Lower lobe of right lung (tissue), 2 donors: ENCODE data around the gene DAAM1. TPM values are rescaled to one million over a fixed set of nuclear protein-coding genes. Genes with fewer than 3 reads are reported as not detected.

Experiments
- ATAC-seq, 2 donors: fragments of 200-7000 bp; cut with Tn5 transposase; one replicate each; pipeline ENCODE4 v1.9.1; 2020 to 2022; ENCODE audit warnings: mild to moderate bottlenecking in 2 of 2, moderate library complexity in 2 of 2
- DNase-seq: peaks from one replicate; pipeline ENCODE4 v3.0.0-alpha.2; 2020
- H3K27ac ChIP-seq: fragments of 200-600 bp; one replicate; pipeline ENCODE4 v1.8.0; 2022
- H3K27me3 ChIP-seq: fragments of 200-600 bp; one replicate; pipeline ENCODE4 v1.8.0; 2022; ENCODE audit warnings: low read depth
- H3K36me3 ChIP-seq: fragments of 200-600 bp; one replicate; pipeline ENCODE4 v1.8.0; 2022; ENCODE audit warnings: mild to moderate bottlenecking
- H3K4me1 ChIP-seq: fragments of 200-600 bp; one replicate; pipeline ENCODE4 v1.8.0; 2022
- H3K4me3 ChIP-seq: fragments of 200-600 bp; one replicate; pipeline ENCODE4 v1.8.0; 2022; ENCODE audit warnings: mild to moderate bottlenecking
- H3K9me3 ChIP-seq: fragments of 200-600 bp; one replicate; pipeline ENCODE4 v1.8.0; 2022
- CTCF ChIP-seq: fragments of 200-600 bp; IDR thresholded peaks from one replicate; pipeline ENCODE4 v1.8.0; 2022; ENCODE audit warnings: antibody characterized with exemption, mild to moderate bottlenecking
- intact Hi-C: fragments of 100-400 bp; cut with DNase I; formaldehyde crosslinking; loops from one replicate; pipeline ENCODE4 v1.11.0; 2022
- total RNA-seq: library from RNA; stranded (reverse); fragmentation: NEBNext Ultra II Directional; extraction: Animal tissue kit (Norgen Biotek cat#: 25700); gene quantifications from one replicate; pipeline ENCODE4 v1.2.1, GENCODE V29; 2021
- donor health status: DM: no; HTN: yes; CAD: no; lungs with severe emphysema.

The DAAM1 gene
- total RNA-seq, 1 donor from 2014 or later = 46.7 TPM

- no peak overlapping the region for H3K27ac ChIP-seq
- H3K4me3 ChIP-seq = no peak overlapping the region
- intact Hi-C loops = no loop called here
These were observed 59.5 kb downstream of the DAAM1 start for GRCh38 chr14:59247801-59248584.

GRCh38 chr14:59249029-59249428 lies 60.6 kb downstream of the DAAM1 start:
- DNase-seq = no peak
- no peaks in the 10 kb centered on the region for H3K9me3 ChIP-seq
- H3K36me3 ChIP-seq = no peaks in the 10 kb centered on the region
- ATAC-seq = peak in 1 of 2 donors; percentile 44
- intact Hi-C loops = no loop called here
- no peak overlapping the region for H3K27ac ChIP-seq
- TF ChIP-seq CTCF = no peak
- no peak overlapping the region for H3K4me3 ChIP-seq
- no peaks in the 10 kb centered on the region for H3K27me3 ChIP-seq
- peaks cover 28% of the 10 kb centered on the region for H3K4me1 ChIP-seq

More at GRCh38 chr14:59247801-59248584, 59.5 kb downstream of the DAAM1 start:
- ATAC-seq (peak in 1 of 2 donors; percentile 46), DNase-seq (no peak)
- H3K27me3 ChIP-seq = no peaks in the 10 kb centered on the region
- no peak for TF ChIP-seq CTCF
- no peaks in the 10 kb centered on the region for H3K9me3 ChIP-seq
- H3K4me1 ChIP-seq = peaks cover 18% of the 10 kb centered on the region
- no peaks in the 10 kb centered on the region for H3K36me3 ChIP-seq

GRCh38 chr14:59251811-59252771 lies 63.6 kb downstream of the DAAM1 start:
- no peak overlapping the region for H3K4me3 ChIP-seq
- H3K9me3 ChIP-seq = no peaks in the 10 kb centered on the region
- H3K27me3 ChIP-seq = no peaks in the 10 kb centered on the region
- no peak for TF ChIP-seq CTCF
- no peaks in the 10 kb centered on the region for H3K36me3 ChIP-seq
- peaks cover 57% of the 10 kb centered on the region for H3K4me1 ChIP-seq
- ATAC-seq = no peak
- no peak for DNase-seq
- intact Hi-C loops = no loop called here
- H3K27ac ChIP-seq = peak overlapping the region; percentile 86

- intact Hi-C loops = no loop called here
- no peak for TF ChIP-seq CTCF
- Histone ChIP-seq H3K9me3 (no peaks in the 10 kb centered on the region), H3K4me3 (no peak overlapping the region), H3K36me3 (no peaks in the 10 kb centered on the region), H3K27me3 (no peaks in the 10 kb centered on the region), H3K4me1 (peaks cover 57% of the 10 kb centered on the region), H3K27ac (peak overlapping the region; percentile 86)
- ATAC-seq (no peak), DNase-seq (no peak)
These were observed 64.5 kb downstream of the DAAM1 start for GRCh38 chr14:59252772-59253500.

- DNase-seq = no peak
- no peaks in the 10 kb centered on the region for H3K9me3 ChIP-seq
- intact Hi-C loops = no loop called here
- no peak for TF ChIP-seq CTCF
- H3K27me3 ChIP-seq = no peaks in the 10 kb centered on the region
- peak overlapping the region; percentile 86 for H3K27ac ChIP-seq
- no peaks in the 10 kb centered on the region for H3K36me3 ChIP-seq
- H3K4me3 ChIP-seq = no peak overlapping the region
- no peak for ATAC-seq
- peaks cover 57% of the 10 kb centered on the region for H3K4me1 ChIP-seq
These were observed 65.1 kb downstream of the DAAM1 start for GRCh38 chr14:59253527-59253926.
